Brain microvascular endothelial cell (primary cell): ENCODE data around the gene MRPL19.

Experiments
- DNase-seq: peaks from one replicate; pipeline ENCODE4 v3.0.0-alpha.2; 2020
- H3K27ac ChIP-seq: fragments of 250-450 bp; sonication (Bioruptor Pico); 2 replicates; pipeline ENCODE4 v1.5.1; 2020; ENCODE audit warnings: mild to moderate bottlenecking, moderate library complexity
- H3K27me3 ChIP-seq: fragments of 250-450 bp; sonication (Bioruptor Pico); replicated peaks from 2 replicates; pipeline ENCODE4 v1.5.1; 2020; ENCODE audit warnings: mild to moderate bottlenecking
- H3K36me3 ChIP-seq: fragments of 250-450 bp; sonication (Bioruptor Pico); replicated peaks from 2 replicates; pipeline ENCODE4 v1.5.1; 2020; ENCODE audit warnings: mild to moderate bottlenecking
- H3K4me3 ChIP-seq: 2 replicates; pipeline ENCODE4 v1.5.1; 2011; ENCODE audit warnings: low read depth, mild to moderate bottlenecking, control low read depth, low read length, moderate library complexity
- in situ Hi-C: cut with HindIII; loops from 2 replicates; pipeline ENCODE4 v1.10.0; 2017; ENCODE audit warnings: low sequenced_read_pairs, low pct_ligation_motif_present
- TF ChIP-seq, protein P1 (sequence below): IDR thresholded peaks from 2 replicates; pipeline ENCODE4 v1.5.1; 2011; ENCODE audit warnings: low read depth, mild to moderate bottlenecking, moderate library complexity, low read length, control low read depth, inconsistent platforms; ENCODE audit errors: missing control alignments

The MRPL19 gene

DNA sequence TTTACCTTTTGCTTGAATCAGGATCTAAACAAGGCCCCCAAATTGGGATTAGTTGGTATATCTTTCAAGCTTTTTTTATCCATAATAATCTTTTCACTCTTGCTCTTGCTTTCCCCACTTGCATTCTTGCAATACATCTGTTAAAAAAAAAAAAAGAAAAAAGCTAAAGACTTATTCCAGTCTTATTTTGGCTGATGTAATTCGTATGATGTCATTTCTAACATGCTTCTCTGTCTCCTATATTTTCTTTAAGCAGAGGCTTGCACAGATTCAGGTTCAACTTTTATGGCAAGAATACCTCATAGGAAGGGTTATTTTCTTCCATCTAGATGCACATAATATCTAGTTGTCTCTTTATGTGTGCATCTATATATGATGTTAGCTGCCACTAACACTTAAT lies 73.9 kb downstream of the MRPL19 start:
- Histone ChIP-seq H3K36me3 (no peaks in the 10 kb centered on the region), H3K27ac (no peak overlapping the region), H3K4me3 (no peak overlapping the region), H3K27me3 (no peaks in the 10 kb centered on the region)
- no peak for DNase-seq
- in situ Hi-C loops, result no loop called here
- TF ChIP-seq, protein P1, sequence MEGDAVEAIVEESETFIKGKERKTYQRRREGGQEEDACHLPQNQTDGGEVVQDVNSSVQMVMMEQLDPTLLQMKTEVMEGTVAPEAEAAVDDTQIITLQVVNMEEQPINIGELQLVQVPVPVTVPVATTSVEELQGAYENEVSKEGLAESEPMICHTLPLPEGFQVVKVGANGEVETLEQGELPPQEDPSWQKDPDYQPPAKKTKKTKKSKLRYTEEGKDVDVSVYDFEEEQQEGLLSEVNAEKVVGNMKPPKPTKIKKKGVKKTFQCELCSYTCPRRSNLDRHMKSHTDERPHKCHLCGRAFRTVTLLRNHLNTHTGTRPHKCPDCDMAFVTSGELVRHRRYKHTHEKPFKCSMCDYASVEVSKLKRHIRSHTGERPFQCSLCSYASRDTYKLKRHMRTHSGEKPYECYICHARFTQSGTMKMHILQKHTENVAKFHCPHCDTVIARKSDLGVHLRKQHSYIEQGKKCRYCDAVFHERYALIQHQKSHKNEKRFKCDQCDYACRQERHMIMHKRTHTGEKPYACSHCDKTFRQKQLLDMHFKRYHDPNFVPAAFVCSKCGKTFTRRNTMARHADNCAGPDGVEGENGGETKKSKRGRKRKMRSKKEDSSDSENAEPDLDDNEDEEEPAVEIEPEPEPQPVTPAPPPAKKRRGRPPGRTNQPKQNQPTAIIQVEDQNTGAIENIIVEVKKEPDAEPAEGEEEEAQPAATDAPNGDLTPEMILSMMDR, result no peak

GRCh38 chr2:75722687-75723086 lies 76.1 kb downstream of the MRPL19 start:
- Histone ChIP-seq H3K27ac (no peak overlapping the region), H3K4me3 (no peak overlapping the region), H3K27me3 (no peaks in the 10 kb centered on the region), H3K36me3 (no peaks in the 10 kb centered on the region)
- DNase-seq, result no peak
- in situ Hi-C loops, result no loop called here
- TF ChIP-seq, protein P1, result no peak

DNA sequence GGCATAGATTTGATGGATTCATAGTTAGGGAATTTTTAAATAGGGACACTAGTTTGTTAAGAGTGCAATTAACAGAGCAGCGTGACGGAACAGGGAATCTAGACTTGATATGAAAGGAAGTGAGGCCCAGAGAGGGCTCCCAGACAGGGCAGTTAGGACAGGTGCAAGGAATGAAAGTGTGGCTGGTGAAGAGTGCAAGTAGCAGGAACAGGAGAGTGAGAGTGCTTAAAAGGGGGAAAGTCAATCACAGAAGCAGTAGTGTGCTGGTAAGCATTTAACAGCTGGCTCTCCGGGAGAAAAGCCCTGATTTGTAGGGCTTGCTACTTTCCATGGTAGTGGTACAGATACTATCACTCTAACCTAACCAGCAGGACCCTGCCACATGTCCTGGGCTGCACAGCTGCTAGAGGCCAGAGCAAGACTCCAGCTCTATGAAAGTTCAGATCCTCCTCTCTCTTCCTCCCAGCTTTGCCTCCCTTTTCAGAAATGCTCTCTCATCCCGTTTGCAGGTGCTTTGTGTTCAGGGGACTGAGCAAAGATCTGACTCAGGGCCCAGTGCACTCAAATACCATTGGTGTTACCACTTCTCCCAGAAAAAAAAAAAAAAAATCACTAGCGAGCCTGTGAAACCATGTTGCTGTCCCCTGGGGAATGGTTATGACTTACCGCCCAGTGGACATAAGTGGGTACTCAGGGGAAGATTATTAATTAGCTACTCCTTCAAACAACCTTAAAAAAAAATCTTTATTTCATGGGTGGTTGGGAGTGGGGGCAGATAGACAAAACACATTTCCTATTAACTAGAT lies 82.2 kb downstream of the MRPL19 start:
- no peak for DNase-seq
- Histone ChIP-seq H3K27me3 (no peaks in the 10 kb centered on the region), H3K36me3 (no peaks in the 10 kb centered on the region), H3K27ac (no peak overlapping the region), H3K4me3 (no peak overlapping the region)
- TF ChIP-seq, protein P1, result no peak
- in situ Hi-C loops, result no loop called here

- in situ Hi-C loops, result no loop called here
- H3K27me3 ChIP-seq, result no peaks in the 10 kb centered on the region
- H3K27ac ChIP-seq, result no peak overlapping the region
- no peak overlapping the region for H3K4me3 ChIP-seq
- TF ChIP-seq, protein P1, result no peak
- no peaks in the 10 kb centered on the region for H3K36me3 ChIP-seq
- no peak for DNase-seq
These were observed 83.3 kb downstream of the MRPL19 start for GRCh38 chr2:75729861-75730260.

DNA sequence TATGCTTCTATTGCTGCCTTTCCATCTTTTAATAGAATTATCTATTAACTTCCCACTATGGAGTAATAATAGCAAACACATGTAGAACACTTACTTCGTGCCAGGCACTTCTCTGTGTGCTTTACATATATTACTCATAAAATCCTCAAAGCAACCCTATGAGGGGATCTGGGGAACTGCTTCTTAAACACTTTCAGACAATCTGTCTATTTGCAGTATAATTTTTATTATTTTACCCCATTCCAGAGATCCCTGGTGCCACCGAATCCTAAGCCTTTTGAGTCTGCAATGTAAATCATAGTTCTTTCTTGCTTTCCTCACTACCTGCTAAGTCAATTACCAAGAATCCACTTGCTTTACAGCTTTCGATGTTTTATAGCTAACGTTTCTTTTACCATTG lies 89.7 kb downstream of the MRPL19 start:
- Histone ChIP-seq H3K27me3 (no peaks in the 10 kb centered on the region), H3K4me3 (no peak overlapping the region), H3K36me3 (no peaks in the 10 kb centered on the region), H3K27ac (no peak overlapping the region)
- no peak for DNase-seq
- in situ Hi-C loops, result no loop called here
- TF ChIP-seq, protein P1, result no peak

DNA sequence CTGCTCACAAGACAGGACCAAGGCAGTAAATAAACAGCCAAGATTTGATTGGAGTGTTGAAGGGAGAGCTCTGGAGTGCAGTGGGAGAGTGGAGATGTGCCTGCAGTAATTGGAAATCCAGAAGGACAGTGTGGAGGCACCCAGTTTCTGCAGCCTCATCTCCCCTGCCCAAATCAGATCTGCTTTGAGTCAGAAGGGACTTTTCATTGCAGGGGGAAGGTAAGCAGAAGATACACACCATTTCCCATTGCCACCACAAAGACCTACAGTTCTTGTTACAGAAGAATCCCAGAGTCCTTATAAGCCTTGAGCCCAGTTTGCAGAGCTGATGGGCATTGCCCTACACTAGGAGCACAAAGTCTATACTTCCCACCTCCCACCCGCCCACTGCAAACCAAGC lies 91.4 kb downstream of the MRPL19 start:
- no peak overlapping the region for H3K4me3 ChIP-seq
- no peaks in the 10 kb centered on the region for H3K27me3 ChIP-seq
- TF ChIP-seq, protein P1, result no peak
- DNase-seq, result no peak
- in situ Hi-C loops, result no loop called here
- H3K36me3 ChIP-seq, result no peaks in the 10 kb centered on the region
- H3K27ac ChIP-seq, result no peak overlapping the region
